ENCODE measurements around the gene DDX10. TPM values are rescaled to one million over a fixed set of nuclear protein-coding genes. Genes with fewer than 3 reads are reported as not detected.

Gene DDX10
- total and polyA plus RNA-seq, 3 experiments from 2014 or later: 17.5 to 51.6 (median 49.8) TPM

GRCh38 chr11:108680271-108680670 lies 15.4 kb downstream of the DDX10 start:
- H3K27ac ChIP-seq (ENCODE audit: low read depth, low read length): no peak overlapping the region
- no peaks in the 10 kb centered on the region for H3K9me3 ChIP-seq (ENCODE audit: low read length)
- Mint-ChIP-seq H3K4me3 (no peak overlapping the region), H3K27ac (no peak overlapping the region), H3K4me1 (peaks cover 4 to 9% (median 8%) of the 10 kb centered on the region in 3 donors), H3K36me3 (peaks cover 4 to 76% (median 24%) of the 10 kb centered on the region in 3 donors), H3K9me3 (no peaks in the 10 kb centered on the region), H3K27me3 (no peaks in the 10 kb centered on the region)
- H3K36me3 ChIP-seq (ENCODE audit: insufficient read depth, low read length): peaks cover 19% of the 10 kb centered on the region
- POLR2A ChIA-PET: no interaction called here
- no peaks in the 10 kb centered on the region for H3K4me1 ChIP-seq (ENCODE audit: insufficient read depth, low read length)
- H3K4me3 ChIP-seq (ENCODE audit: low read length): no peak overlapping the region
- no peaks in the 10 kb centered on the region for H3K27me3 ChIP-seq (ENCODE audit: insufficient read depth, low read length, poor library complexity, severe bottlenecking)
- CTCF ChIA-PET: no interaction called here
- no peak for DNase-seq

- Mint-ChIP-seq H3K4me1 (peaks cover 4 to 10% (median 9%) of the 10 kb centered on the region in 3 donors), H3K9me3 (no peaks in the 10 kb centered on the region), H3K27me3 (no peaks in the 10 kb centered on the region), H3K27ac (no peak overlapping the region), H3K36me3 (peaks cover 24 to 79% (median 37%) of the 10 kb centered on the region in 3 donors), H3K4me3 (no peak overlapping the region)
- H3K36me3 ChIP-seq (ENCODE audit: insufficient read depth, low read length): peaks cover 23% of the 10 kb centered on the region
- H3K27ac ChIP-seq (ENCODE audit: low read depth, low read length): no peak overlapping the region
- no peaks in the 10 kb centered on the region for H3K9me3 ChIP-seq (ENCODE audit: low read length)
- CTCF ChIA-PET: no interaction called here
- no peak for DNase-seq
- POLR2A ChIA-PET: no interaction called here
- no peaks in the 10 kb centered on the region for H3K4me1 ChIP-seq (ENCODE audit: insufficient read depth, low read length)
- H3K27me3 ChIP-seq (ENCODE audit: insufficient read depth, low read length, poor library complexity, severe bottlenecking): no peaks in the 10 kb centered on the region
- H3K4me3 ChIP-seq (ENCODE audit: low read length): no peak overlapping the region
Observed at GRCh38 chr11:108685419-108686130, 20.7 kb downstream of the DDX10 start.

GRCh38 chr11:108693852-108694251 lies 29.0 kb downstream of the DDX10 start:
- no peak overlapping the region for H3K4me3 Mint-ChIP-seq
- H3K27ac Mint-ChIP-seq: no peak overlapping the region
- H3K36me3 Mint-ChIP-seq: peaks cover 10 to 78% (median 21%) of the 10 kb centered on the region in 3 donors
- no peaks in the 10 kb centered on the region for H3K27me3 Mint-ChIP-seq
- ChIA-PET POLR2A (no interaction called here), CTCF (no interaction called here)
- DNase-seq: no peak
- Histone ChIP-seq H3K4me3 (ENCODE audit: low read length) (no peak overlapping the region), H3K36me3 (ENCODE audit: insufficient read depth, low read length) (peaks cover 23% of the 10 kb centered on the region), H3K4me1 (ENCODE audit: insufficient read depth, low read length) (no peaks in the 10 kb centered on the region), H3K27ac (ENCODE audit: low read depth, low read length) (no peak overlapping the region), H3K27me3 (ENCODE audit: insufficient read depth, low read length, poor library complexity, severe bottlenecking) (no peaks in the 10 kb centered on the region), H3K9me3 (ENCODE audit: low read length) (no peaks in the 10 kb centered on the region)
- no peaks in the 10 kb centered on the region for H3K9me3 Mint-ChIP-seq
- H3K4me1 Mint-ChIP-seq: no peaks in the 10 kb centered on the region

- Histone ChIP-seq H3K9me3 (ENCODE audit: low read length) (no peaks in the 10 kb centered on the region), H3K27ac (ENCODE audit: low read depth, low read length) (no peak overlapping the region), H3K36me3 (ENCODE audit: insufficient read depth, low read length) (peaks cover 14% of the 10 kb centered on the region), H3K4me1 (ENCODE audit: insufficient read depth, low read length) (no peaks in the 10 kb centered on the region), H3K27me3 (ENCODE audit: insufficient read depth, low read length, poor library complexity, severe bottlenecking) (no peaks in the 10 kb centered on the region), H3K4me3 (ENCODE audit: low read length) (no peak overlapping the region)
- Mint-ChIP-seq H3K27ac (no peak overlapping the region), H3K9me3 (no peaks in the 10 kb centered on the region), H3K27me3 (no peaks in the 10 kb centered on the region), H3K4me1 (no peaks in the 10 kb centered on the region), H3K36me3 (peaks cover 4 to 75% (median 11%) of the 10 kb centered on the region in 3 donors), H3K4me3 (no peak overlapping the region)
- POLR2A ChIA-PET: no interaction called here
- no peak for DNase-seq
- CTCF ChIA-PET: no interaction called here
Observed at GRCh38 chr11:108694846-108695245, 30.0 kb downstream of the DDX10 start.

GRCh38 chr11:108697872-108698473 lies 33.1 kb downstream of the DDX10 start:
- H3K36me3 ChIP-seq (ENCODE audit: insufficient read depth, low read length): peaks cover 5% of the 10 kb centered on the region
- H3K27ac Mint-ChIP-seq: no peak overlapping the region

GRCh38 chr11:108698844-108699642 lies 34.2 kb downstream of the DDX10 start:
- Mint-ChIP-seq H3K4me3 (no peak overlapping the region), H3K27ac (peak overlapping the region in 1 of 8 donors; percentile 2), H3K9me3 (no peaks in the 10 kb centered on the region), H3K27me3 (no peaks in the 10 kb centered on the region), H3K4me1 (peaks cover 0 to 2% (median 0%) of the 10 kb centered on the region in 3 donors), H3K36me3 (peaks cover 9 to 62% (median 10%) of the 10 kb centered on the region in 3 donors)
- Histone ChIP-seq H3K9me3 (ENCODE audit: low read length) (no peaks in the 10 kb centered on the region), H3K36me3 (ENCODE audit: insufficient read depth, low read length) (peaks cover 5% of the 10 kb centered on the region), H3K4me1 (ENCODE audit: insufficient read depth, low read length) (no peaks in the 10 kb centered on the region), H3K27me3 (ENCODE audit: insufficient read depth, low read length, poor library complexity, severe bottlenecking) (no peaks in the 10 kb centered on the region), H3K27ac (ENCODE audit: low read depth, low read length) (no peak overlapping the region), H3K4me3 (ENCODE audit: low read length) (no peak overlapping the region)
- POLR2A ChIA-PET: no interaction called here
- DNase-seq: no peak
- CTCF ChIA-PET: no interaction called here

More at GRCh38 chr11:108697872-108698473, 33.1 kb downstream of the DDX10 start:
- Mint-ChIP-seq H3K4me1 (peaks cover 0 to 2% (median 0%) of the 10 kb centered on the region in 3 donors), H3K27me3 (no peaks in the 10 kb centered on the region), H3K9me3 (no peaks in the 10 kb centered on the region), H3K36me3 (peaks cover 6 to 66% (median 11%) of the 10 kb centered on the region in 3 donors), H3K4me3 (no peak overlapping the region)
- Histone ChIP-seq H3K9me3 (ENCODE audit: low read length) (no peaks in the 10 kb centered on the region), H3K4me3 (ENCODE audit: low read length) (no peak overlapping the region), H3K27ac (ENCODE audit: low read depth, low read length) (no peak overlapping the region), H3K27me3 (ENCODE audit: insufficient read depth, low read length, poor library complexity, severe bottlenecking) (no peaks in the 10 kb centered on the region), H3K4me1 (ENCODE audit: insufficient read depth, low read length) (no peaks in the 10 kb centered on the region)
- DNase-seq: peak in 2 of 5 donors; percentile 3 to 48
- CTCF ChIA-PET: interaction anchor here (0.9 kb wide), 1 partner anchor 13 kb away, joined by 4 read pairs; no protein-coding TSS in a partner anchor
- POLR2A ChIA-PET: no interaction called here

GRCh38 chr11:108703916-108704315 lies 39.0 kb downstream of the DDX10 start:
- no peaks in the 10 kb centered on the region for H3K27me3 ChIP-seq (ENCODE audit: insufficient read depth, low read length, poor library complexity, severe bottlenecking)
- H3K27ac ChIP-seq (ENCODE audit: low read depth, low read length): no peak overlapping the region
- no peaks in the 10 kb centered on the region for H3K4me1 ChIP-seq (ENCODE audit: insufficient read depth, low read length)
- POLR2A ChIA-PET: no interaction called here
- no peaks in the 10 kb centered on the region for H3K9me3 ChIP-seq (ENCODE audit: low read length)
- Mint-ChIP-seq H3K4me3 (no peak overlapping the region), H3K9me3 (peaks cover 4 to 18% (median 9%) of the 10 kb centered on the region in 5 donors), H3K36me3 (peaks cover 36 to 77% (median 52%) of the 10 kb centered on the region in 3 donors), H3K27me3 (no peaks in the 10 kb centered on the region), H3K27ac (no peak overlapping the region), H3K4me1 (peaks cover 0 to 2% (median 2%) of the 10 kb centered on the region in 3 donors)
- H3K4me3 ChIP-seq (ENCODE audit: low read length): no peak overlapping the region
- CTCF ChIA-PET: no interaction called here
- peaks cover 19% of the 10 kb centered on the region for H3K36me3 ChIP-seq (ENCODE audit: insufficient read depth, low read length)
- no peak for DNase-seq

- no peak for DNase-seq
- Mint-ChIP-seq H3K9me3 (peaks cover 4 to 26% (median 14%) of the 10 kb centered on the region in 5 donors), H3K4me1 (peaks cover 3 to 13% (median 6%) of the 10 kb centered on the region in 3 donors), H3K36me3 (peaks cover 43 to 79% (median 62%) of the 10 kb centered on the region in 3 donors), H3K4me3 (no peak overlapping the region), H3K27me3 (no peaks in the 10 kb centered on the region), H3K27ac (no peak overlapping the region)
- H3K4me3 ChIP-seq (ENCODE audit: low read length): no peak overlapping the region
- POLR2A ChIA-PET: no interaction called here
- CTCF ChIA-PET: no interaction called here
- H3K9me3 ChIP-seq (ENCODE audit: low read length): no peaks in the 10 kb centered on the region
- H3K27me3 ChIP-seq (ENCODE audit: insufficient read depth, low read length, poor library complexity, severe bottlenecking): no peaks in the 10 kb centered on the region
- peaks cover 19% of the 10 kb centered on the region for H3K36me3 ChIP-seq (ENCODE audit: insufficient read depth, low read length)
- H3K27ac ChIP-seq (ENCODE audit: low read depth, low read length): no peak overlapping the region
- H3K4me1 ChIP-seq (ENCODE audit: insufficient read depth, low read length): no peaks in the 10 kb centered on the region
Observed at GRCh38 chr11:108705061-108705460, 40.2 kb downstream of the DDX10 start.
